ENCODE results near the gene MYO7B. TPM values are rescaled to one million over a fixed set of nuclear protein-coding genes. Genes with fewer than 3 reads are reported as not detected.

Gene MYO7B
- total and polyA plus RNA-seq, 8 donors, result under 0.01 to 155 (median 0.48) TPM; not detected in 2

DNA sequence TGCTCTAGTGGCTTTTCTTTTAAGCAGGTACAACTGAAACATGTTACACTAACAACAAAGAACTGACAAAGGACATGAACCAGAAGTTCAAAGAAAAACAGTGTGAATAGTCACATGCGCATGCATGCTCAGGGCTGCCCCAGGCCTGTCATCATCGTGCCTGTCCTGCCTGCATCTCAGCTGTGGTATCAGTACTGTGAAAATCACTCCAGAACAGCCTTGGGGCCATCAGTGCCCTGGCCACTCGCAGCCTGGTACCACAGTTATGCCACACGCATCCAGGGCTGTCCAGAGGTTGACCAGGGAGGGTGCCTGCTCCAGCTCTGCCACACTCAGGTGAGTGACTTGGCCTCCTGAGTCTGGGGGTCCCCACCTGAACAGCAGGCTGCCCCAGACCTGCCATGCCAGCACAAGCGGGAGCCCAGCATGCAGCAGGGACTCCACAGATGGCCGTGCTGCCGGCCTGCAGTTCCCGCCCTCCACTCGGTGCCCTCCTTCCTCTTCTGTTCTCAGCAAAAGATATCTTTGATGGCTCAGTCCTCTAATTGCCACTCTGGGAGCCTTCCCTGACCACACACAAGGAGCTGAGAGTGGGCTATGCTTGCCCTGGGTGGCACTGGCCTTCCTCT lies 127.6 kb downstream of the MYO7B start:
- H3K27ac ChIP-seq, result peak overlapping the region in 4 of 5 donors; percentile 72 to 84 (median 76)
- H3K4me3 ChIP-seq, result peak overlapping the region in 3 of 4 donors; percentile 3 to 42 (median 36)
- H3K36me3 ChIP-seq, result no peaks in the 10 kb centered on the region
- peaks cover 19 to 79% (median 57%) of the 10 kb centered on the region in 4 donors for H3K4me1 ChIP-seq
- no peak for DNase-seq
- intact Hi-C loops (cut with DNase I; ENCODE audit: low total_unique reads), result no loop called here
- TF ChIP-seq EP300 (IDR thresholded peaks at IDR 0.05), result no peak
- WGBS, 5 donors, result 63 to 79% (median 76%) methylated on average over 8 to 9 of the region's 9 CpGs
- peaks cover 0 to 36% (median 14%) of the 10 kb centered on the region in 3 donors for H3K27me3 ChIP-seq
- H3K9me3 ChIP-seq, result no peaks in the 10 kb centered on the region

DNA sequence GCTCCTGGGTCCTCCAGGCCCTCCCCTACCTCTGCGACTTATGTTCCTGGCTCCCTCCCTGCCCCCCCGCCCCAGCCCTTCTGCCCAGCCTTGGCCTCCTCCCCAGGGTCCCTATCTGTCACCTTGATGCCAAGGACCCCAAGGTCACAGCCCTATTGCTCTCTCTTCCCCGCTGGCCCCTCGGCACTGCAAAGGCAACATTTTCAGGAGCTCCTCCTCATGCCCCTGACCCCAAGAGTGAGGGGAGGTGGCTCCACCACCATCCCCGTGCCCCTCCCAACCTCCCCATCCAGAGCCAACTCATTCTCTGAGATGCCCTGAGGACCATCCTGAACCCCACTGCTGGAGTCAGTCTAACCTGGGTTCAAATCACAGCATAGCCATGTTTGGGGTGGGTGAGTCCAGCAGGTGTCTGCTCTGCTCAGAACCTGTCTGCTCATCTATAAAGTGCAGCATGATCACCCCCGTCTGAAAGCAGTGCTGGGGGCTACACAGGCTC lies 128.1 kb downstream of the MYO7B start:
- H3K27me3 ChIP-seq, result peaks cover 0 to 36% (median 14%) of the 10 kb centered on the region in 3 donors
- 64 to 76% (median 67%) methylated on average over 5 to 6 of the region's 6 CpGs for WGBS, 5 donors
- H3K9me3 ChIP-seq, result no peaks in the 10 kb centered on the region
- H3K4me1 ChIP-seq, result peaks cover 19 to 79% (median 53%) of the 10 kb centered on the region in 4 donors
- H3K27ac ChIP-seq, result peak overlapping the region in 4 of 5 donors; percentile 72 to 84 (median 76)
- DNase-seq, result no peak
- no peaks in the 10 kb centered on the region for H3K36me3 ChIP-seq
- intact Hi-C loops (cut with DNase I; ENCODE audit: low total_unique reads), result no loop called here
- TF ChIP-seq EP300 (IDR thresholded peaks at IDR 0.05) (no peak), POLR2A (IDR thresholded peaks at IDR 0.05) (no peak), POLR2AphosphoS5 (IDR thresholded peaks at IDR 0.05) (no peak)
- TF ChIP-seq, protein P1, sequence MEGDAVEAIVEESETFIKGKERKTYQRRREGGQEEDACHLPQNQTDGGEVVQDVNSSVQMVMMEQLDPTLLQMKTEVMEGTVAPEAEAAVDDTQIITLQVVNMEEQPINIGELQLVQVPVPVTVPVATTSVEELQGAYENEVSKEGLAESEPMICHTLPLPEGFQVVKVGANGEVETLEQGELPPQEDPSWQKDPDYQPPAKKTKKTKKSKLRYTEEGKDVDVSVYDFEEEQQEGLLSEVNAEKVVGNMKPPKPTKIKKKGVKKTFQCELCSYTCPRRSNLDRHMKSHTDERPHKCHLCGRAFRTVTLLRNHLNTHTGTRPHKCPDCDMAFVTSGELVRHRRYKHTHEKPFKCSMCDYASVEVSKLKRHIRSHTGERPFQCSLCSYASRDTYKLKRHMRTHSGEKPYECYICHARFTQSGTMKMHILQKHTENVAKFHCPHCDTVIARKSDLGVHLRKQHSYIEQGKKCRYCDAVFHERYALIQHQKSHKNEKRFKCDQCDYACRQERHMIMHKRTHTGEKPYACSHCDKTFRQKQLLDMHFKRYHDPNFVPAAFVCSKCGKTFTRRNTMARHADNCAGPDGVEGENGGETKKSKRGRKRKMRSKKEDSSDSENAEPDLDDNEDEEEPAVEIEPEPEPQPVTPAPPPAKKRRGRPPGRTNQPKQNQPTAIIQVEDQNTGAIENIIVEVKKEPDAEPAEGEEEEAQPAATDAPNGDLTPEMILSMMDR (IDR thresholded peaks at IDR 0.05), result no peak
- peak overlapping the region; percentile 36 to 43 (median 40) for H3K4me3 ChIP-seq

DNA sequence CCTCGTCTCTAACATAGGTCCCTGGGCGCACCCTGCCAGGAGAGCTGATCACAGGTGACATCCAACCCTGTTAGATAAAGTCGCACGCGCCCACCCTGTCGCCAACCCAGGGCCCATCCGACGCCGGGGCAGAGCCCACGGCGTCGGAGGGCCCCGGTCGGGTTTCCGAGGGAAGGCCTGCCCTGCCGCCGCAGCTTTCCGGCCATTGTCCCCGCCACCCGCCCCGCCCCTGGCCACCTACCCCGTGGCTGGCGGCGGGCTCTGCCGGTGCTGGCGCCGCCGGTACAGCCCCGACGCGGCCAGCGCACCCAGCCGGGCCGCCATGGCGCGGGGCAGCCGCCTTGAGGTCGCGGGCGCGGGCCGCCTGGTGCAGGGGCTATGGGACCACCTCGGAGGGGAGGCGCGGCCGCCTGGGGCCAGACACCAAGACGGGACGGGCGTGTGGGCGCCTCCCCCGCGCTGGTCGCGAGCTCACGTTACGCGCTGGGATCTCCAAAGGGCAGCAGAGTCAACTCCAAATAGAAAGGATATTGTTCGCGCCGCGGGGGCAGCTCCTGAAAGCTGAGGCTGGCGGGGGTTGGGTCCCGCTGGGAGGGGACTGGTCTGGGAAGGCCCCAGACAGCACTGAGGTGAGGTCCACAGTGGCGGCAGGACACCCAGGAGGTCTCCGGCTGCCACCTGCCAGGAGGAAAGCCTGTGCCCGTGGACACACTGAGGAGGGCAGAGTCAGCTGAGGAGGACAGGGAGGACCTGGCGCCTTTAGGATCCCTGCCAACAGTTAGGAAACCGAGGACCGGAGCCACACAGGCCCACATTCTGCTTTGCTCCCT lies 128.8 kb downstream of the MYO7B start:
- Histone ChIP-seq H3K27me3 (peaks cover 0 to 36% (median 14%) of the 10 kb centered on the region in 3 donors), H3K4me1 (peaks cover 19 to 78% (median 50%) of the 10 kb centered on the region in 4 donors), H3K27ac (peak overlapping the region; percentile 35 to 84 (median 76)), H3K9me3 (no peaks in the 10 kb centered on the region), H3K36me3 (no peaks in the 10 kb centered on the region), H3K4me3 (peak overlapping the region; percentile 36 to 43 (median 40))
- peak in 1 of 2 donors; percentile 49 for DNase-seq
- TF ChIP-seq POLR2AphosphoS5 (IDR thresholded peaks at IDR 0.05), result no peak
- TF ChIP-seq POLR2A (IDR thresholded peaks at IDR 0.05), result no peak
- intact Hi-C loops (cut with DNase I; ENCODE audit: low total_unique reads), result no loop called here
- WGBS, 5 donors, result 10 to 20% (median 14%) methylated on average over 26 to 69 of the region's 69 CpGs

DNA sequence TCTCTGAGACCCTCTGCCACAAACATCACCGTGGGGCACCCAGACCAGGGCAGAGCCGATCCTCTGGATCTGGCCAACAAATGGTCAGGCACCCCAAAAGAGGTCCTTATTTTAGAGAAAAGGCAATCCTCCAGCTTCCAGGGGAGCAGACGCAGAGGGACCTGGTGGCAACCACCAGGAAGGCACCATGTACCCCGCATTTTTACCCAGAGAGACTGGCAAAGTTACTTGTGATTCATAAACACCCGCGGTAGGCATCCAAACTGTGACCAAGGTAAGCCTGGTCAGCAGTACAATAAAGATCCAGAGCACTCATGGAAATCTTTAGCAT lies 129.4 kb downstream of the MYO7B start:
- peaks cover 19 to 74% (median 47%) of the 10 kb centered on the region in 4 donors for H3K4me1 ChIP-seq
- peak overlapping the region; percentile 35 to 84 (median 76) for H3K27ac ChIP-seq
- no peak for TF ChIP-seq POLR2AphosphoS5 (IDR thresholded peaks at IDR 0.05)
- no peak for DNase-seq
- 69 to 95% (median 87%) methylated on average over 6 of the region's 6 CpGs for WGBS, 5 donors
- H3K27me3 ChIP-seq, result peaks cover 0 to 36% (median 14%) of the 10 kb centered on the region in 3 donors
- H3K9me3 ChIP-seq, result no peaks in the 10 kb centered on the region
- intact Hi-C loops (cut with DNase I; ENCODE audit: low total_unique reads), result no loop called here
- peak overlapping the region; percentile 36 to 43 (median 40) for H3K4me3 ChIP-seq
- H3K36me3 ChIP-seq, result no peaks in the 10 kb centered on the region

DNA sequence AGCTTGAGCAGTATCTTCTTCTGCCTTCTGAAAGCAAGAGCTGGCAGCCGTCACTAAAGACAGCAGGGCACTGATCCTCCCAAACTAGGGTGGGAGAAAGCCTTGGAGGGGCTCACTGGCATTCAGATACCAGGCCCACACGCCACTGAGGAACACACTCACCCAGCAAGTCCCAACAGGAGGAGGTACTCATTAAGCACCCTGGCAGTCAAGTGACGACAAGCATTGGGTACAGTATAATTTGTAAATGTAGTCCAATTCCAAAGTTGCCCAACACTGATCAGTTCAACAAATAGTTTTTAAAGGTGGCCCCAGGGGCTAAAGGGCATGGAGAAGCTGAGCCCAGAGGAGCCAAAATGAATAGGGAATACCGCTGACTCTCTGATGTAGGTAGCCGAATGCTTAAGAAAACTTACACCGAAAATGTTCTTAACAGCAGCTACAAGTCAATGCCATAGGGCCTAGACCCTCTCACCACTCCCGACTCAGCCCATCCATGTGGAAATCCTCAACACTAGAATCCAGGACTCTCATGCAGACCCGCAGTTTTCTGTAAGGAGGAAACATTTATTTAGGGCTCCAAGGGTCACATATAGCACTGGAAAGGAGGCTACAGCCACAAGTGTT lies 129.9 kb downstream of the MYO7B start:
- WGBS, 5 donors, result 81 to 91% (median 84%) methylated on average over 8 of the region's 8 CpGs
- no peak for DNase-seq
- Histone ChIP-seq H3K4me1 (peaks cover 19 to 73% (median 47%) of the 10 kb centered on the region in 4 donors), H3K36me3 (no peaks in the 10 kb centered on the region), H3K9me3 (no peaks in the 10 kb centered on the region), H3K27ac (peak overlapping the region in 4 of 5 donors; percentile 72 to 84 (median 76)), H3K4me3 (no peak overlapping the region), H3K27me3 (peaks cover 0 to 36% (median 14%) of the 10 kb centered on the region in 3 donors)
- TF ChIP-seq POLR2AphosphoS5 (IDR thresholded peaks at IDR 0.05) (no peak), POLR2A (IDR thresholded peaks at IDR 0.05) (no peak), EP300 (IDR thresholded peaks at IDR 0.05) (no peak)
- TF ChIP-seq, protein P1 (IDR thresholded peaks at IDR 0.05), result no peak
- intact Hi-C loops (cut with DNase I; ENCODE audit: low total_unique reads), result no loop called here

Data from stomach (tissue), 9 donors.